ENCODE measurements around the gene TAS2R39. TPM values are rescaled to one million over a fixed set of nuclear protein-coding genes. Genes with fewer than 3 reads are reported as not detected.

TAS2R39 gene
- total RNA-seq, 4 donors from 2014 or later = not detected

- TF ChIP-seq CTCF (IDR thresholded peaks at IDR 0.05; ENCODE audit: low read depth) = no peak
Measured at GRCh38 chr7:143177374-143178119, 5.7 kb upstream of the TAS2R39 start.

GRCh38 chr7:143181349-143181748 lies 1.9 kb upstream of the TAS2R39 start:
- TF ChIP-seq CTCF (IDR thresholded peaks at IDR 0.05; ENCODE audit: low read depth) = no peak

GRCh38 chr7:143185551-143185950 lies 2.3 kb downstream of the TAS2R39 start:
- TF ChIP-seq CTCF (IDR thresholded peaks at IDR 0.05; ENCODE audit: low read depth) = no peak

- TF ChIP-seq CTCF (IDR thresholded peaks at IDR 0.05; ENCODE audit: low read depth) = no peak
Measured at GRCh38 chr7:143188994-143189393, 5.8 kb downstream of the TAS2R39 start.

GRCh38 chr7:143193880-143194279 lies 10.7 kb downstream of the TAS2R39 start:
- TF ChIP-seq CTCF (IDR thresholded peaks at IDR 0.05; ENCODE audit: low read depth) = no peak

GRCh38 chr7:143199040-143199439 lies 15.8 kb downstream of the TAS2R39 start:
- no peak for TF ChIP-seq CTCF (IDR thresholded peaks at IDR 0.05; ENCODE audit: low read depth)

- no peak for TF ChIP-seq CTCF (IDR thresholded peaks at IDR 0.05; ENCODE audit: low read depth)
Measured at GRCh38 chr7:143202161-143202560, 18.9 kb downstream of the TAS2R39 start.

All from subcutaneous adipose tissue (tissue), 4 donors.